Measurements from ENCODE around the gene MAP3K4. TPM values are rescaled to one million over a fixed set of nuclear protein-coding genes. Genes with fewer than 3 reads are reported as not detected.

MAP3K4 gene
- total RNA-seq, 4 donors from 2014 or later, result 22.8 to 33.8 (median 30.4) TPM

GRCh38 chr6:160951187-160952030 is 40.2 kb upstream of the MAP3K4 start:
- TF ChIP-seq POLR2A (IDR thresholded peaks at IDR 0.05) (no peak), CTCF (IDR thresholded peaks at IDR 0.05) (no peak)
- intact Hi-C loops (cut with DNase I; ENCODE audit: low total_unique reads), result no loop called here
- no peak for DNase-seq (ENCODE audit: low spot score in 2 of 2)
- whole genome bisulfite sequencing, 2 donors, result 77 to 84% methylated on average over 13 of the region's 13 CpGs
- no peak overlapping the region for H3K4me3 ChIP-seq (ENCODE audit: low read depth, poor library complexity, severe bottlenecking)

- DNase-seq (ENCODE audit: low spot score in 2 of 2), result no peak
- no peak for TF ChIP-seq POLR2A (IDR thresholded peaks at IDR 0.05)
- TF ChIP-seq CTCF (IDR thresholded peaks at IDR 0.05), result no peak
- 65 to 76% methylated on average over 11 of the region's 11 CpGs for WGBS, 2 donors
- H3K4me3 ChIP-seq (ENCODE audit: low read depth, poor library complexity, severe bottlenecking), result no peak overlapping the region
- intact Hi-C loops (cut with DNase I; ENCODE audit: low total_unique reads), result no loop called here
Measured at GRCh38 chr6:160952633-160953281, 38.8 kb upstream of the MAP3K4 start.

- intact Hi-C loops (cut with DNase I; ENCODE audit: low total_unique reads), result no loop called here
- no peak for TF ChIP-seq CTCF (IDR thresholded peaks at IDR 0.05)
- no peak for TF ChIP-seq POLR2A (IDR thresholded peaks at IDR 0.05)
- no peak for DNase-seq (ENCODE audit: low spot score in 2 of 2)
- WGBS, 2 donors, result 82 to 87% methylated on average over 13 of the region's 13 CpGs
- no peak overlapping the region for H3K4me3 ChIP-seq (ENCODE audit: low read depth, poor library complexity, severe bottlenecking)
Measured at GRCh38 chr6:160955508-160956295, 35.9 kb upstream of the MAP3K4 start.

- H3K4me3 ChIP-seq (ENCODE audit: low read depth, poor library complexity, severe bottlenecking), result no peak overlapping the region
- 67% methylated on average over 8 of the region's 8 CpGs for WGBS, 2 donors
- TF ChIP-seq POLR2A (IDR thresholded peaks at IDR 0.05), result no peak
- TF ChIP-seq CTCF (IDR thresholded peaks at IDR 0.05), result no peak
- intact Hi-C loops (cut with DNase I; ENCODE audit: low total_unique reads), result no loop called here
- no peak for DNase-seq (ENCODE audit: low spot score in 2 of 2)
Measured at GRCh38 chr6:160956300-160957035, 35.1 kb upstream of the MAP3K4 start.

- intact Hi-C loops (cut with DNase I; ENCODE audit: low total_unique reads), result no loop called here
- 86 to 87% methylated on average over 7 of the region's 7 CpGs for WGBS, 2 donors
- TF ChIP-seq POLR2A (IDR thresholded peaks at IDR 0.05), result no peak
- TF ChIP-seq CTCF (IDR thresholded peaks at IDR 0.05), result no peak
- DNase-seq (ENCODE audit: low spot score in 2 of 2), result no peak
- H3K4me3 ChIP-seq (ENCODE audit: low read depth, poor library complexity, severe bottlenecking), result no peak overlapping the region
Measured at GRCh38 chr6:160959726-160960435, 31.7 kb upstream of the MAP3K4 start.

All from lower leg skin (tissue), 4 donors.